HEK293T (cell line): ENCODE data around the gene PPP1R15B.

Source experiments
- CTCF ChIA-PET: fragments of 350-600 bp; formaldehyde crosslinking; extraction: SDS; loops from one replicate; lab custom pipeline; 2021; ENCODE audit warnings: antibody characterized with exemption, inconsistent platforms; lab: Yijun Ruan, JAX
- POLR2A ChIA-PET: fragments of 350-600 bp; formaldehyde crosslinking; extraction: SDS; loops from one replicate; lab custom pipeline; 2020; ENCODE audit warnings: antibody characterized with exemption, inconsistent platforms; lab: Yijun Ruan, JAX
- DNase-seq: peaks from one replicate; pipeline ENCODE4 v3.0.0; 2012; ENCODE audit warnings: mixed read lengths; ENCODE audit errors: extremely low spot score
- ARNT ChIP-seq: fragments of 450-650 bp; IDR thresholded peaks from 2 replicates; pipeline ENCODE4 v1.6.1; 2017; ENCODE audit warnings: mild to moderate bottlenecking
- BHLHE40 ChIP-seq: fragments of 450-650 bp; IDR thresholded peaks from 2 replicates; pipeline ENCODE4 v1.6.1; 2016; ENCODE audit warnings: mild to moderate bottlenecking, moderate library complexity, borderline replicate concordance
- CTBP1 ChIP-seq: fragments of 450-650 bp; IDR thresholded peaks from 2 replicates; pipeline ENCODE4 v1.6.1; 2016; ENCODE audit warnings: borderline replicate concordance
- ELF4 ChIP-seq: fragments of 450-650 bp; IDR thresholded peaks from 2 replicates; pipeline ENCODE4 v1.6.1; 2017; ENCODE audit warnings: antibody characterized with exemption
- FOXA1 ChIP-seq: fragments of 450-650 bp; IDR thresholded peaks from 2 replicates; pipeline ENCODE4 v1.6.1; 2016; ENCODE audit warnings: mild to moderate bottlenecking
- FOXK2 ChIP-seq: fragments of 450-650 bp; IDR thresholded peaks from 2 replicates; pipeline ENCODE4 v1.6.1; 2016; ENCODE audit warnings: mild to moderate bottlenecking
- FOXM1 ChIP-seq: fragments of 450-650 bp; IDR thresholded peaks from 2 replicates; pipeline ENCODE4 v1.6.1; 2017; ENCODE audit warnings: mild to moderate bottlenecking, borderline replicate concordance
- HDGF ChIP-seq: fragments of 450-650 bp; IDR thresholded peaks from 2 replicates; pipeline ENCODE4 v1.6.1; 2017; ENCODE audit warnings: antibody characterized with exemption, borderline replicate concordance
- L3MBTL2 ChIP-seq: fragments of 450-650 bp; conservative IDR thresholded peaks from 2 replicates; pipeline ENCODE4 v1.6.1; 2016; ENCODE audit warnings: mild to moderate bottlenecking
- LEF1 ChIP-seq: fragments of 450-650 bp; IDR thresholded peaks from 2 replicates; pipeline ENCODE4 v1.6.1; 2017; ENCODE audit warnings: mild to moderate bottlenecking, borderline replicate concordance
- NFRKB ChIP-seq: fragments of 450-650 bp; IDR thresholded peaks from 2 replicates; pipeline ENCODE4 v1.6.1; 2016; ENCODE audit warnings: mild to moderate bottlenecking, moderate library complexity
- PKNOX1 ChIP-seq: fragments of 450-650 bp; IDR thresholded peaks from 2 replicates; pipeline ENCODE4 v1.6.1; 2016
- SP1 ChIP-seq: fragments of 450-650 bp; IDR thresholded peaks from 2 replicates; pipeline ENCODE4 v1.6.1; 2017
- SUZ12 ChIP-seq: fragments of 450-650 bp; IDR thresholded peaks from 2 replicates; pipeline ENCODE4 v1.6.1; 2016; ENCODE audit warnings: mild to moderate bottlenecking
- TARDBP ChIP-seq: fragments of 450-650 bp; IDR thresholded peaks from 2 replicates; pipeline ENCODE4 v1.6.1; 2016
- ZNF384 ChIP-seq: fragments of 450-650 bp; IDR thresholded peaks from 2 replicates; pipeline ENCODE4 v1.6.1; 2016

Gene PPP1R15B

GRCh38 chr1:204450461-204451257 is 39.0 kb upstream of the PPP1R15B start:
- no peak for DNase-seq
- ChIA-PET CTCF (interaction anchor here (0.6 to 0.9 kb wide), 3 partner anchors 20 to 71 kb away, joined by 3 to 10 read pairs (median 3); no protein-coding TSS in a partner anchor), POLR2A (no interaction called here)
- TF ChIP-seq ELF4 (no peak), LEF1 (no peak), ARNT (no peak), BHLHE40 (no peak), PKNOX1 (no peak), SP1 (no peak), NFRKB (no peak), HDGF (no peak), SUZ12 (no peak), FOXM1 (no peak), FOXA1 (no peak), FOXK2 (no peak), TARDBP (no peak), CTBP1 (no peak), L3MBTL2 (no peak), ZNF384 (no peak)

- CTCF ChIA-PET: no interaction called here
- POLR2A ChIA-PET: interaction anchor here (1.0 kb wide), 1 partner anchor 56 kb away, joined by 3 read pairs; no protein-coding TSS in a partner anchor
Measured at GRCh38 chr1:204449678-204450280, 38.2 kb upstream of the PPP1R15B start.

GRCh38 chr1:204448991-204449677 is 37.5 kb upstream of the PPP1R15B start:
- TF ChIP-seq SUZ12: no peak
- POLR2A ChIA-PET: interaction anchor here (1.0 kb wide), 1 partner anchor 57 kb away, joined by 3 read pairs; no protein-coding TSS in a partner anchor
- no peak for DNase-seq
- CTCF ChIA-PET: no interaction called here

More at GRCh38 chr1:204449678-204450280, 38.2 kb upstream of the PPP1R15B start:
- DNase-seq: no peak
- TF ChIP-seq SUZ12 (no peak), NFRKB (no peak), LEF1 (no peak), PKNOX1 (no peak)

- ChIA-PET CTCF (interaction anchor here (3.1 to 3.7 kb wide), 2 partner anchors 53 to 58 kb away, joined by 25 to 51 read pairs; no protein-coding TSS in a partner anchor), POLR2A (no interaction called here)
- no peak for TF ChIP-seq NFRKB
- no peak for TF ChIP-seq HDGF
- TF ChIP-seq TARDBP: no peak
- TF ChIP-seq SP1: no peak
- TF ChIP-seq L3MBTL2: no peak
- TF ChIP-seq FOXA1: no peak
- TF ChIP-seq ELF4: no peak
- TF ChIP-seq SUZ12: no peak
- no peak for TF ChIP-seq ZNF384
- no peak for TF ChIP-seq BHLHE40
- TF ChIP-seq ARNT: no peak
- no peak for TF ChIP-seq FOXK2
- TF ChIP-seq CTBP1: no peak
- TF ChIP-seq FOXM1: no peak
- DNase-seq: no peak
Measured at GRCh38 chr1:204448344-204448964, 36.8 kb upstream of the PPP1R15B start.

GRCh38 chr1:204447736-204448135 is 36.1 kb upstream of the PPP1R15B start:
- DNase-seq: no peak
- TF ChIP-seq FOXK2: no peak
- TF ChIP-seq CTBP1: no peak
- TF ChIP-seq ELF4: no peak
- TF ChIP-seq L3MBTL2: no peak
- TF ChIP-seq SUZ12: no peak
- TF ChIP-seq LEF1: no peak
- no peak for TF ChIP-seq FOXA1
- no peak for TF ChIP-seq FOXM1
- no peak for TF ChIP-seq PKNOX1
- TF ChIP-seq NFRKB: no peak
- POLR2A ChIA-PET: interaction anchor here (1.5 to 1.8 kb wide), 2 partner anchors 46 to 58 kb away, joined by 3 to 5 read pairs; no protein-coding TSS in a partner anchor
- CTCF ChIA-PET: interaction anchor here (1.2 to 3.7 kb wide), 5 partner anchors 33 to 359 kb away, joined by 5 to 51 read pairs (median 20); partner anchors contain the start of gene PIK3C2B
